HG03520 (cell line): ENCODE results near the gene STX8.
"Not testable (repeated sequence)": the region's sequence is repeated elsewhere in the genome, so short reads cannot be mapped to it uniquely, and the experiment has no call there.

Source experiments
- ATAC-seq: cut with Tn5 transposase; IDR thresholded peaks from one replicate; pipeline ENCODE4 v1.9.1; 2021; ENCODE audit warnings: mild to moderate bottlenecking, moderate library complexity; ENCODE audit not compliant: unreplicated experiment

STX8 gene

GRCh38 chr17:9557161-9557755 lies 18.4 kb downstream of the STX8 start:
- no peak for ATAC-seq

GRCh38 chr17:9554715-9555114 lies 20.9 kb downstream of the STX8 start:
- ATAC-seq = not testable (repeated sequence)

GRCh38 chr17:9553596-9553995 lies 22.0 kb downstream of the STX8 start:
- no peak for ATAC-seq

- no peak for ATAC-seq
These were observed 22.4 kb downstream of the STX8 start for GRCh38 chr17:9553181-9553580.

- ATAC-seq = no peak
These were observed 26.4 kb downstream of the STX8 start for GRCh38 chr17:9549215-9549614.

- ATAC-seq = no peak
These were observed 31.4 kb downstream of the STX8 start for GRCh38 chr17:9544221-9544620.

GRCh38 chr17:9541718-9542117 lies 33.9 kb downstream of the STX8 start:
- ATAC-seq = no peak

GRCh38 chr17:9538626-9539025 lies 37.0 kb downstream of the STX8 start:
- no peak for ATAC-seq

- ATAC-seq = no peak
These were observed 38.3 kb downstream of the STX8 start for GRCh38 chr17:9537177-9537776.

- ATAC-seq = no peak
These were observed 39.6 kb downstream of the STX8 start for GRCh38 chr17:9536061-9536460.

- no peak for ATAC-seq
These were observed 42.2 kb downstream of the STX8 start for GRCh38 chr17:9533441-9533840.

- ATAC-seq = no peak
These were observed 42.9 kb downstream of the STX8 start for GRCh38 chr17:9532715-9533114.

GRCh38 chr17:9531034-9531433 lies 44.6 kb downstream of the STX8 start:
- no peak for ATAC-seq

- no peak for ATAC-seq
These were observed 46.5 kb downstream of the STX8 start for GRCh38 chr17:9529033-9529700.

GRCh38 chr17:9527788-9528187 lies 47.8 kb downstream of the STX8 start:
- ATAC-seq = no peak

GRCh38 chr17:9522074-9522473 lies 53.5 kb downstream of the STX8 start:
- ATAC-seq = no peak

GRCh38 chr17:9521062-9521461 lies 54.6 kb downstream of the STX8 start:
- ATAC-seq = no peak

GRCh38 chr17:9520649-9521048 lies 55.0 kb downstream of the STX8 start:
- no peak for ATAC-seq

- ATAC-seq = no peak
These were observed 55.9 kb downstream of the STX8 start for GRCh38 chr17:9519583-9520272.

GRCh38 chr17:9517396-9517795 lies 58.2 kb downstream of the STX8 start:
- no peak for ATAC-seq

- no peak for ATAC-seq
These were observed 62.4 kb downstream of the STX8 start for GRCh38 chr17:9513266-9513665.
